OCI-LY3 (cell line): Measurements from ENCODE around the gene RRM1.
A peak's percentile ranks its signal among the peaks of the same experiment; 100 is the strongest.
"Not testable (repeated sequence)": the region's sequence is repeated elsewhere in the genome, so short reads cannot be mapped to it uniquely, and the experiment has no call there.

Source experiments
- H2AFZ ChIP-seq: fragments of 200-600, 300-600 bp; shearing (Covaris generic); 2 replicates; pipeline ENCODE4 v1.6.0; 2014; ENCODE audit warnings: antibody characterized with exemption, low read depth, low read length
- H3K27ac ChIP-seq: fragments of 200-600, 300-600 bp; sonication (generic); 2 replicates; pipeline ENCODE4 v1.5.1; 2014; ENCODE audit warnings: mild to moderate bottlenecking, low read length, moderate library complexity, mixed read lengths
- H3K27me3 ChIP-seq: fragments of 200-600, 300-600 bp; sonication (generic); 2 replicates; pipeline ENCODE4 v1.6.1; 2014; ENCODE audit warnings: low read depth, low read length, mixed read lengths
- H3K36me3 ChIP-seq: fragments of 200-600, 300-600 bp; sonication (generic); replicated peaks from 2 replicates; pipeline ENCODE3; 2014; ENCODE audit warnings: low read depth, low read length, mixed read lengths
- H3K4me1 ChIP-seq: fragments of 300-600, 200-600 bp; sonication (generic); 2 replicates; pipeline ENCODE4 v1.6.1; 2014; ENCODE audit warnings: low read length, mixed read lengths
- H3K4me2 ChIP-seq: fragments of 200-600, 300-600 bp; sonication (generic); 2 replicates; pipeline ENCODE4 v1.6.1; 2014; ENCODE audit warnings: low read length, mixed read lengths
- H3K4me3 ChIP-seq: fragments of 300-600, 200-600 bp; sonication (generic); 2 replicates; pipeline ENCODE4 v1.5.1; 2014; ENCODE audit warnings: antibody characterized with exemption, mild to moderate bottlenecking, low read length, moderate library complexity
- H3K79me2 ChIP-seq: fragments of 300-600, 200-600 bp; shearing (Covaris generic); 2 replicates; pipeline ENCODE4 v1.6.1; 2014; ENCODE audit warnings: mild to moderate bottlenecking, low read length, mixed read lengths
- H3K9ac ChIP-seq: fragments of 300-600, 200-600 bp; shearing (Covaris generic); 2 replicates; pipeline ENCODE4 v1.6.0; 2014; ENCODE audit warnings: mild to moderate bottlenecking, low read length, moderate library complexity
- H3K9me3 ChIP-seq: fragments of 200-600, 300-600 bp; shearing (Covaris generic); 2 replicates; pipeline ENCODE4 v1.6.1; 2014; ENCODE audit warnings: low read length, mixed read lengths; ENCODE audit not compliant: insufficient read depth
- H4K20me1 ChIP-seq: fragments of 200-600, 300-600 bp; sonication (generic); 2 replicates; pipeline ENCODE4 v1.6.1; 2016; ENCODE audit warnings: low read length, mixed read lengths; ENCODE audit not compliant: insufficient read depth
- CTCF ChIP-seq: fragments of 200-600, 300-600 bp; sonication (generic); IDR thresholded peaks from 2 replicates; pipeline ENCODE4 v1.5.1; 2014; ENCODE audit warnings: antibody characterized with exemption, low read length, low read depth
- EZH2phosphoT487 ChIP-seq: fragments of 200-600 bp; shearing (Covaris generic); IDR thresholded peaks from 2 replicates; pipeline ENCODE4 v1.6.1; 2018; ENCODE audit warnings: antibody characterized with exemption, mixed run types, low read depth

Gene RRM1

GRCh38 chr11:4156571-4156970 lies 62.0 kb downstream of the RRM1 start:
- peaks cover 2% of the 10 kb centered on the region for H3K36me3 ChIP-seq
- no peaks in the 10 kb centered on the region for H3K4me1 ChIP-seq
- TF ChIP-seq EZH2phosphoT487, result no peak
- no peak for TF ChIP-seq CTCF
- no peak overlapping the region for H3K9ac ChIP-seq
- no peak overlapping the region for H3K27ac ChIP-seq
- no peaks in the 10 kb centered on the region for H3K79me2 ChIP-seq
- H2AFZ ChIP-seq, result no peak overlapping the region
- no peaks in the 10 kb centered on the region for H3K9me3 ChIP-seq
- no peak overlapping the region for H3K4me2 ChIP-seq
- H3K4me3 ChIP-seq, result no peak overlapping the region
- no peaks in the 10 kb centered on the region for H4K20me1 ChIP-seq
- no peaks in the 10 kb centered on the region for H3K27me3 ChIP-seq

- H2AFZ ChIP-seq, H4K20me1 ChIP-seq: not testable (repeated sequence)
Measured at GRCh38 chr11:4158818-4159217, 64.2 kb downstream of the RRM1 start.

GRCh38 chr11:4161305-4161704 lies 66.7 kb downstream of the RRM1 start:
- Histone ChIP-seq H4K20me1 (no peaks in the 10 kb centered on the region), H3K4me3 (no peak overlapping the region), H3K4me1 (peaks cover 16% of the 10 kb centered on the region), H2AFZ (no peak overlapping the region), H3K4me2 (no peak overlapping the region), H3K79me2 (no peaks in the 10 kb centered on the region), H3K27me3 (no peaks in the 10 kb centered on the region), H3K9me3 (no peaks in the 10 kb centered on the region), H3K9ac (no peak overlapping the region), H3K27ac (no peak overlapping the region), H3K36me3 (peaks cover 5% of the 10 kb centered on the region)
- TF ChIP-seq CTCF (no peak), EZH2phosphoT487 (no peak)

More at GRCh38 chr11:4158818-4159217, 64.2 kb downstream of the RRM1 start:
- H3K9me3 ChIP-seq, H3K27ac ChIP-seq, H3K4me2 ChIP-seq, H3K4me1 ChIP-seq, H3K36me3 ChIP-seq, H3K4me3 ChIP-seq, H3K79me2 ChIP-seq, H3K9ac ChIP-seq, H3K27me3 ChIP-seq: not testable (repeated sequence)

- Histone ChIP-seq H3K36me3 (peaks cover 3% of the 10 kb centered on the region), H3K4me2 (peak overlapping the region; percentile 27; the same call in 1 of the 2 replicates), H2AFZ (no peak overlapping the region), H3K27ac (no peak overlapping the region), H3K79me2 (no peaks in the 10 kb centered on the region), H3K27me3 (no peaks in the 10 kb centered on the region), H3K9ac (no peak overlapping the region), H4K20me1 (no peaks in the 10 kb centered on the region), H3K9me3 (no peaks in the 10 kb centered on the region), H3K4me3 (no peak overlapping the region), H3K4me1 (peaks cover 16% of the 10 kb centered on the region)
- TF ChIP-seq CTCF (no peak), EZH2phosphoT487 (no peak)
Measured at GRCh38 chr11:4164884-4165590, 70.4 kb downstream of the RRM1 start.
